GM04503 (cell line): ENCODE data around the gene ASPHD2.
"Not testable (repeated sequence)": the region's sequence is repeated elsewhere in the genome, so short reads cannot be mapped to it uniquely, and the experiment has no call there.

Source experiments
- DNase-seq: peaks from one replicate; pipeline ENCODE4 v3.0.0-alpha.2; 2012; ENCODE audit warnings: low read depth

Gene ASPHD2

DNA sequence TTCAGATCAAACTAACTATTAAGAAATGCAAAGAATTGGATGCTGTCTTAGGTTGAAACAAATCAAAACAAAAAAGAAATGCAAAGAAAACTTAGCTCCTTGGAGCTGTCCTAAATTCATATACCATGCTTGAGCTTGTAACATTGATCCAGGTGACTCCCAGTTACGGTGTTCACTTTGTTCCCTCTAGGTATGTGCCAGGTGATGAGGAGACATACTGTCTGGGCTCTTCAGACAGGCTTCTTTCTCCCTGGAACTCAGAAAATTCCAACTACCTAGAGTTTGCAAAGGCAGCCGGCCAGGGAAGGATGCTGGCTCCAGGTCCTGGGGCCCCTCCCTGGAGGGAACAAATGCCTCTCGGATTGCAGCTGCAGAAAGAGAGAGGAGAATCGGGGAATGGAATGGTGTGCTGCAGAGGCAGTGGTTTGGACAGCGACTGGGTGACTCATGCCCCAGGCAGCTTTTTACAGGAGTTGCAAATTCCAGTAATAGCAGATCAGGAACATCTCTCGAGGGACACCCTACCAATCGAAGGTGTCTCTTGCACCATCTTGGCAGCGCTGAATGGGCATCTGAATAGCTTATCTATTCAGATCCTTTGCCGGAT lies 12.3 kb upstream of the ASPHD2 start:
- peak; percentile 53 for DNase-seq

DNA sequence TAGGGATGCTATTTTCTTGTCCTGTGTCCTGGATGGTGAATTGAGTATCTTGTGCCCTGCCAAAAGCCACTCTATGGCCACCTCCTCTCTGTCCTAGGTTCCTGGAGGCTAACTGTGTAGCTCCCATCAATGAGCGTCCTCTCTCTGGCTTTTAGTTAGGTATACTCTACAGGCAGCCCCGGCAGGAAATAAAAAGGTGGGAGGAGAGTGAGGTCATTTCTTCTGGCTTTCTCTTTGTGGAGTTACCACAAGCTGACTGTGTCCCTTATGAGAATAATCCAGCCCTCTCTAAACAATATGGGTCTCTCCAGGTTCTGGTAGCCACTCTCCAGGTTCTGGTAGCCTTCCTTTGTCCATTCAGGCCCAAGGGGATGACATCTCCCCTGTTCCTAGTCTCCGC lies 11.7 kb upstream of the ASPHD2 start:
- DNase-seq: no peak

DNA sequence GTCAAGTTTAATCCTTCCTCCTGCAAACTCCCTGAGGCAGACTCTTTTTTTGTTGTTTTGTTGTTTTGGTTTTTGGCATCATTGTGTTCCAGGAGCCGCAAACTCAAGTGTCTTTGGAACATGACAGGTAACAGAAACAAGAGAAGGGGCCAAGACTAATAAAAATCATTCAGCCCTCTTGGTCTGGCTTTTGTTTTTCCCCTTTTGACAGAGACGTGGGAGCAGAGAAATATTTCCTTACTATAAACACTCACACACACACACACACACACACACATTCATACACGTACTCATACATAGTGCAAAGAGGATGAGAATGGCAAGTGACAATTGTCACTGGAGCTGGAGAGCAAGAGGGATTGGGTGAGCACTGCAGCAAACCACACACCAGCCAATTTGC lies 10.4 kb upstream of the ASPHD2 start:
- no peak for DNase-seq

DNA sequence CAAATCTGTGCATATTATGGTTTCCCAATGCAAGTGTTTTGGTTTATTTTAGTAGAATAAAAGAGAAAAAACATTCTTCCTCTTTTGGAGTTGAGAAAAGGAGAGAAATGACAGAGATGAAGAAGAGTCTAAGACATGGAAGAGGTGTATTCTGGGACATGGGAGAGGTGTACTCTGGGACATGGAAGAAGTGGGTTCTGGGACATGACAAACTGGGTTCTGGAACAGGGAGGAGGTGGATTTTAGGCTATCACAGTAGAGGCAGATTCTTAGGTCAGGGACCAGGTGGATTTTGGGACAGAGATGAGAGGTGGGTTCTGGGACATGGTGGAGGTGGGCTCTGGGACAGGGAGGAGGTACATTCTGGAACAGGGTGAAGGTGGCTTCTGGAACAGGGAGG lies 2.1 kb upstream of the ASPHD2 start:
- no peak for DNase-seq

DNA sequence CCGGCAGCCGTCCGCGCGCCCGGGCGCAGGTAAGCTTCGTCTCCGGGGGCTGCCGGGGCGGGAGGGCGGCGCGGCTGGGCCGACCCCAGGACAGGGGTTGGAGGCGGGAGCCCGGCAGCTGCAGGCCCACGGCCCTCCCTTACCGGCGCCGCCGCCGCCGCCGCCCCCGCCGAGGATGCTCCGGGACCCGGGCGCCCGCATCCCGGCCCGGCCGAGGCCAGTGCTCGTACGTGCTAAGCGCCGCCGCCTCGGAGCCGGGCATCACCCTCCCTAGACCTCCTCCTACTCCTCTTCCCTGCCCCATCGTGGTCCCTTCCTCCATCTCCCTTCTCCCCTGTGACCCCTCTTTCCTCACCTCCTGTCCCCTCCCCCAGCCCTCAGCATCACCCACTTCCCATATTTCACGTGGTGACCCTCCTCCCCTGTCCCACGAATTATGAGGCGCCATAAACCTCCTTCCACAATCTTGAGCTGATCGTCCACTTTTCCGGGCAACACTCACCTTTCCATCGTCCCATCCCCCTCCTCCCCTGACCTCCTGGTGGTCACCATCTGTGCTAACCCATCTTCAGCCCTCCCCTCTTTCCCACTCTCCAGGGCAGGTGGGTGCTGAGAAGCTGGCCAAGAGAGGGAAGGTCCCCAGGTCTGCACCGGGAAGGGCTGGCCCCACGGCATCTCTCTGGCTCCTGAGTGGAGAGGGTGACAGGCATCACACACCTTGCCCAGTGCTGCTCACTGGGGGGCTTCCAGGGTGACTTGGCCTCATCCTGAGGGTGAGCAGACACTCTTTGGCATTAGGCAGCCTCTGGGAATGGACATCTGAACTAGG lies 612 bp downstream of the ASPHD2 start:
- DNase-seq: no peak

DNA sequence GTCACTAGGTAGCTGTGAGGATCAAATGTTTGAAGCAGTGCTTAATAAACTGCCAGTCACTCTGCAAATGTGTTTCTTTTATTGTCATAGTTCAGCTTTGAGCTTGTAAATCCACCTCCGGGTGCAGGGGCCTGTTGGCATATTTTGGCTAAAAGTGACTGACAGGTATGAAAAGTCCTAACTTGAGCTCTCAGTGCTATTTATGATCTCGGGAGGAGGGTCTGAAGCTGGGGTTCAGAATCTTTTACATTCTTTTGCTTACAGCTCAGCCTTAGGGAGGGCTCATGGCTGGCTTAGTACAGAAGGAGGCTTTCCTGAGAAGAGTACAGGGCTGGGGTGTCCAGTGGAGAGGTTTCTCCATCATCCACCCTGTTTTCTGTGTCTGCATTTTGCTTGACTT lies 1.5 kb downstream of the ASPHD2 start:
- no peak for DNase-seq

DNA sequence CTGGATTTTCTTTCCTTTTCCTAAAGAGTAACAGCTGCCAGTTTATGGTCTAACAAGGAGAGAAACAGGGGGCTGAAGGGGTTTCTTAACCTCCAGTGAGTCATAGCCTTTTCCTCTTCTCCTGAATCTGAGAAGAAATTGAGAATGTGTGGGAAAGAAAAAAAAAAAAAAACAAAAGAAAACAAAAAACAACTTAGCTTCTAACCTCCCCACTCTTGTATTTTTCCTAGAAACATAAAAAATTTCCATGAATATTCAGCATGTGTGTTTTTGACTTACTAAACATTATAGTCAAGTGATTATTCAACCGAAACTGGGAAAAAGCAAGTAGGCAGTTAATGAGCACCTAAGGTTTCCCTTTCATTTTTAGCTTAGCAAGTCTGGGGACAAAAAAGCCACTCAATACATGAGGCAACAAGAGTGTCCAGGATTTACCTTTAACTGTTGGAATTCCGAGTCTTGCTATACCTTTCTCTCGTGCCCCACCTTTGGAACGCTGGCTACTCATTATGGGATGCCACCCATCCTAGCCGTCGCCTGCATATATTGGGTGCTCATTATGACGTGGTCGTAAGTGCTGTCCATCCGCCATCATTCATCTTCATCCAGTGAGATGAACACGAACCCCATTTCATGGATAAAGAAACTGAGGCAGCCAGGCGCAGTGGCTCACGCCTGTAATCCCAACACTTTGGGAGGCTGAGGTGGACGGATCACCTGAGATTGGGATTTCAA lies 2.4 kb downstream of the ASPHD2 start:
- DNase-seq: no peak

DNA sequence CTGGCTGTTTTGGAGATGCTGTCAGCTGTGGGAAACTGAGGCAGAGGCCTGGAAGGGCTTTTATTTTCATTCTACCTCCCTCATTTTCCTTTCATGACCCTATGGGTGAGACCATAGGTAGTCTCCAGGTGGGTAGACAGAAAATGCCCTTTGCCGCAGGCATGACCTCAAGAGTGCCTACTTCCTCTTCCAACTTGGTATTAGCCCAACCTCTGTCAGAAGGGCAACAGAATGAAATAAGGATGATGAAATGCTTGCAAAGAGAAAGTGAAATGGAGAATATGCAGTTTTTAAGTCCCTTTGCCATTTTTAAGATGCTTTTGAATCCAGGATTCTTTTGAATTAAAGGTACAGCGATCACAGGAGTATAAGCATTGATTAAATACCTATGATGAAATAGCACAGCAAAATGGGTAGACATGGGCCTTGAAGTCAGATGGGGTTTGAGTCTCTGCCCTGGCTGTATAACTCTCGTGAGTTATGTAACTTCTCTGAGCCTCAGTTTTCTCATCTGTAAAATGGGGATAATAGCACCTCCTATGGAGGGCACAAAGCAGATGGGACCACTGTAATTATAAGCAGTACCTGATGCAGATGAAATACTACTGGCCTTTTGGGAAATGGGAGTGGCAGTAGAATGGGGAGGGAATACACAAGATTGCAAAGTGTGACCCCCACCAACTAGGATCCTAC lies 3.7 kb downstream of the ASPHD2 start:
- no peak for DNase-seq

DNA sequence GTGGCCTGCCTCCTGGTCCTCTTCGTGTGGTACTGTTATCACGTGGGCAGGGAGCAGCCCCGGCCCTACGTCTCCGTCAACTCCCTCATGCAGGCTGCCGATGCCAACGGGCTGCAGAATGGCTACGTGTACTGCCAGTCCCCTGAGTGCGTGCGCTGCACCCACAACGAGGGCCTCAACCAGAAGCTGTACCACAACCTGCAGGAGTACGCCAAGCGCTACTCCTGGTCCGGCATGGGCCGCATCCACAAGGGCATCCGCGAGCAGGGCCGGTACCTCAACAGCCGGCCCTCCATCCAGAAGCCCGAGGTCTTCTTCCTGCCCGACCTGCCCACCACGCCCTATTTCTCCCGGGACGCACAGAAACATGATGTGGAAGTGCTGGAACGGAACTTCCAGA lies 4.7 kb downstream of the ASPHD2 start:
- DNase-seq: no peak

DNA sequence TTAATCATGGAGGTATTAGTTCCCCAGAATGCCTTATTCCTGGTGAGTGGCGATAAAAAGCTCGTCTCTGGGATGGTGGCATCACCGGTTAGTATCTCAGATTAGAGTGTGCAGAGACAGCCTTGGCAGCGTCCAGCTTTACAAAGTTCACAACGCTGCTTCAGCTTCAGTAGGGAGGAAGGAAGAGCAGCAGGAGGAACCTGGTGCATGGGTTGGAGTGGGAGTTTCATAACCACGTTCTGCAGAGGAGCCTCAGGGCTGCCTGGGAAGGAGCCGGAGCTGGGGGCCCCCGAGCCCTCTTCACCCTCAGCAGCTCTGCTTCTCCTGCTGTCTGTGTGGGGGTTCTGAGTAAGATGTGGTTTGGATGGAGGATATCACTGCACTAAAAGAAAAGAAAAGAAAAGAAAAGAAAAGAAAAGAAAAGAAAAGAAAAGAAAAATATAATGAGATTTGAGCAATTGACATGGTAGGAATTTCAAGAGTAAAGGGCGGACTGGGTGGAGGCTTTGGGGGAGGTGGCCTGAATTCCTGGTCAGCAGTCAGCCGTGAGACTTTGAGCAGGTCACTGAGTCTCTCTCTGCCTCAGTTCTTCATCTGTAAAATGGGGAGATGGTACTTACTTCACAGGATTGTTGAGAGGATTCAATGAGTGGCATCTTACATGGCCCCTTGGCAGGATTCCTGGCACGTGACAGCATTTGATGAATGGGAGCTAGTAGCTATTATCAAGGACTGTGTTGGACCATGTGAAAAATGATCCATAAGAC lies 6.5 kb downstream of the ASPHD2 start:
- no peak for DNase-seq

DNA sequence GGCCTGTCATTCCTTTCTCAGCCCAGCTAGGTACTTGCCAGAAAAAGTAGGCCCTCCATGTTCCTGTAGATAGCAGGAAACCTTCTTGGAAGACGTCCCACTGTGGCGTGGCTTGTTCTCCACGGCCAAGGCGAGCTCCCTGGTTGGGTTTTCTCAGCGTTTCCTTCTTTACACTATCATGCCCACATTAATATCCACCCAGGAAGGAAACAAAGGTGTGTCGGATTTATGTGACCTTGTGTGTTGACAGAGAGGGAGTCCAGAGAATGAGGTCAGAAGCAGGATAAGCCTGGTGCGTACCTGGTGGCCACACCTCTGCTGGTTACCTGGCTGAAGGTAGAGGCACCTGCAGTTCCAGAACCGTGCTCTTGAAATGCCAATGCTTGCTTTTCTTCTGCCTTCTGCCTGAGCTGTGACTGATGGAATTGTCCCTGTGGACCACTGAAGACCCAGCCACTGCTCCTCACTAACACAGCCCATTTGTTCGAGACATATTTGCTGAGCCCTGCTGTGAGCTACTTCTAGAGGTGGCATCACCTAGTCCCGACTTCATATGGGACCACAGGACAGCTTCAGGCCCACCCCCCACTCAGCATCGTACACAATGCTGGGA lies 7.9 kb downstream of the ASPHD2 start:
- no peak for DNase-seq

DNA sequence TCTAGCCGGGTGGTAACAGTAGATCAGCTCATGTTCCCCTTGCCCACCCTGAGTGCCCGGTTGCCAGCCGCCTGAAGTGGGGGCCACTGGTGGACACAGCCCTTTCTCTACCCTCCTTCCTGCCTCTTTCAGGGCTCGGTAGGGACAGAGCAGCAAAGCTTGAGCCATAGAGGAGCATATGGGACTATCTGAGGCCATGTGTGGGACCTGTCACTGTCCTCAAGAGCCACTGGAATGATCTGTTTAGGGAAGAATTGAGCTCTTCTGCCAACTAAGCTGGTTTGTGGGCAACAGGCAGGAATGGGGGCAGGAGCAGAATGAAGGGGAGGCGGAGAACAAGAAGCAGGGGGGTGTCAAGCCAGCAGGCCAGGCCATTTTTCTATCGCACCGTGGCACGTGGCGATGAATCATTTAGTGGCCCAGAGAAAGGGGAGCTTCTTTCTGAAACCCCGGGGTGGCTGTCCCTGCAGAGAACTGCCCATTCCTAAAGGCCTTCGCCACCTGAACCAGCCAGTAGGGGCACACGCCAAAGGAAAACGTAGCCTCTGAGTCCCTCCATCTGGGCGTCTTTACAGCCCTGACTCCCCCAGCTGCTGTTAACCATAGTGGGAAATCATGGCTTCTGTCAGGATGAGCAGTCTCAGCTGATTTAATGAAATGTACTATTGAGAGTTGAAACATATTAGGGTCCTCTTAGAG lies 8.8 kb downstream of the ASPHD2 start:
- no peak for DNase-seq

DNA sequence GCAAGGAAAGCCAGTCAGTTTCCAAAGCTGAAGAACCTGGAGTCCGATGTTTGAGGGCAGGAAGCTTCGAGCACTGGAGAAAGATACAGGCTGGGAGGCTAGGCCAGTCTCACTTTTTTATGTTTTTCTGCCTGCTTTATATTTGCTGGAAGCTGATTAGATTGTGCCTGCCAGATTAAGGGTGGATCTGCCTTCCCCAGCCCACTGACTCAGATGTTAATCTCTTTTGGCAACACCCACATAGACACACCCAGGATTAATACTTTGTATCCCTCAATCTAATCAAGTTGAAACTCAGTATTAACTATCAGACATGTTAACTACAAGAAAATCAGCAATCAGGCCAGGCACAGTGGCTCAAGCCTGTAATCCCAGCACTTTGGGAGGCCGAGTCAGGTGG lies 9.7 kb downstream of the ASPHD2 start:
- DNase-seq: not testable (repeated sequence)

DNA sequence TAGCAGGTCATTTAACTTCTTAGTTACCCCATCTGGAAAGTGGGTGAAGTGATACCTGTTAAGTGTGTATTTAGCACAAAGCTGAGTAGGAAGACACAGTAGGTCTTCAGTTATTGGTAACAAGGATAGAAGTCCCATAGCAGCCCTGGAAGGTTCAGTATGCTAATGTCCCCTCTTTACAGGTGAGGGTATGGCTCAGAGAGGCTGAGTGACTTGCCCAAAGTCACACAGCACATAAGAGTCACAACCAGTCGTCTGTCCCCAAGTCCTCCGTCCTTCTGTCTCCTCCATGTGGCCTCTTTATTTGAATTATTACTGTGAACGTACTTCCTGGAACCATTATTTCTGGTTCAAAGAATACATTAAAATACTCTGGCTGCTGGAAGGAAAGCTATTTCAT lies 10.5 kb downstream of the ASPHD2 start:
- DNase-seq: no peak

DNA sequence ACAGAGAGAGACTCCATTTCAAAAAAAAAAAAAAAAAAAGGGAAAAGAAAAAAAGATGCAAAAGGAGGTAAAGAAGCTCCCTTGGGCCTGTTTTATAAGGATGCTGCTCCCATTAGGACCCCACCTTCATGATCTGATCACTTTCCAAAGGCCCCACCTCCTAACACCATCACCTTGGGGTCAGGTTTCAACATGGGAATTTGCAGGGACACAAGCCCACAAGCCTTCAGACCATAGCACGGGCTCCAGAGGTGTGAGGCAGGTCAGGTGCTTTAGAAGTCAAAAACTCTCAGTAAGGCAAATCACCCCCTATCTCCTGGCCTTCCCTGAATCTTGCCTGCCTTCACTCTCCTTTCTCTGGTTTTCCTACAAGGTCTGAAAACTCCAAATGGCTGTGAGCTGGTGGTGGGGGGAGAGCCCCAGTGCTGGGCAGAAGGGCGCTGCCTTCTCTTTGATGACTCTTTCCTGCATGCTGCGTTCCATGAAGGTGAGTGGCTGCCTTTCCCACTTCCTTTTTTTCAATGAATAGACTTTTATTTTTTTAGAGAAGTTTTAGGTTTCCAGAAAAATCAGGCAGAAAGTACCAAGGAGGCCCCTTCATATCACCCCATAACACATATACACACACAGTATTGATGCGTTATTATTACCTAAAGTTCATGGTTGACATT lies 13.2 kb downstream of the ASPHD2 start:
- DNase-seq: no peak

DNA sequence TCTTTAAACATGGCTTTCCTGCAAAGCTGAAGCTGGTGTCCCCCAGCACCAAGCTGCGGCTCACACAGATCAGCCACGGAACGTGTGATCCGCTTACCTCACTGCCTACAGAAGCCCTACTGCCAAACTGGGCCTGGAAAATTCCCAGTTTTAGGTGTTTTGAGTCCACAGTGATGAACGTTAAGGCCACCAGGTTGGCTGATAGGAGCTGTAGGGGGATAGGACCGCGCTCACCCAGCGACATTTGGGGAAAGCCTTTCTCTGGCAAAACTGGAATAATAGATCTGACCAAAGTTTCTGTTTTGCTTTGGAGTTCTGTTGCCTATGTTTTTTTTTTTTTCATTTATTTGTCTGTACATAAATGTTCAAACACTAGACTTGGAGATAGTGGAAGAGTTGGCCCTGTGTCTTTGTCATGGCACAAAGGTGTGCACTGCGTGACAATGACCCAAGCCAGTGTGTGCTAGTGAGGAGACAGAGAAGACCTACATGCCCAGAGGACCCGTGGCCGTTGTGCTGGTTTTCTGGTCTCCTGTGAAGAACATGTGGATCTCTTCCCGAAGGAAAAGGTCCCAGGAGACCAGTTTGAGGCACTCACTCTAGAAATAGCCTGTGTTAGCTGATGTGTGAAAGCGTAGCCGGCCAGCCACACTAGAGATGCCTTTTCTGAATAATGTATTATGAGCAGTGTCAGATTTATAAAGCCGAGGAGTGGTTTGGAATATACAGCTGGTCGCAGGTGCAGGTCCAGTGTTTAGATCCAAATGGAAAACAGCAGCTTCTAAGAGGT lies 15.0 kb downstream of the ASPHD2 start:
- no peak for DNase-seq

DNA sequence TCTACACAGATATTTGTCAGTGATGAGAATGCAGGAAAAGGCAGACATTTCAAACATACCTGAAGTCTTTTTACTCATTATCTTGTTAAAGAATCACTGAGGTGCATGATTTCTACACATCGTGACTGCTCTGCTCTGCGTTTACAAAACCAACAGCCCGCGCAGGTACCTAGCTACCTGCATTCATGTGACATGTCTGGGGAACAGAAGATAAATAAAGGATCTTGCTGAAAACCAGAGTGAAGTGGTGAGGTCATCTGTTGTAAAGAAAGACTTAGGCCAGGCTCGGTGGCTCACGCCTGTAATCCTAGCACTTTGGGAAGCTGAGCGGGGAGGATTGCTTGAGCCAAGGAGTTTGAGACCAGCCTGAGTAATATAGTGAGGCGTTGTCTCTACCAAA lies 15.7 kb downstream of the ASPHD2 start:
- no peak for DNase-seq

DNA sequence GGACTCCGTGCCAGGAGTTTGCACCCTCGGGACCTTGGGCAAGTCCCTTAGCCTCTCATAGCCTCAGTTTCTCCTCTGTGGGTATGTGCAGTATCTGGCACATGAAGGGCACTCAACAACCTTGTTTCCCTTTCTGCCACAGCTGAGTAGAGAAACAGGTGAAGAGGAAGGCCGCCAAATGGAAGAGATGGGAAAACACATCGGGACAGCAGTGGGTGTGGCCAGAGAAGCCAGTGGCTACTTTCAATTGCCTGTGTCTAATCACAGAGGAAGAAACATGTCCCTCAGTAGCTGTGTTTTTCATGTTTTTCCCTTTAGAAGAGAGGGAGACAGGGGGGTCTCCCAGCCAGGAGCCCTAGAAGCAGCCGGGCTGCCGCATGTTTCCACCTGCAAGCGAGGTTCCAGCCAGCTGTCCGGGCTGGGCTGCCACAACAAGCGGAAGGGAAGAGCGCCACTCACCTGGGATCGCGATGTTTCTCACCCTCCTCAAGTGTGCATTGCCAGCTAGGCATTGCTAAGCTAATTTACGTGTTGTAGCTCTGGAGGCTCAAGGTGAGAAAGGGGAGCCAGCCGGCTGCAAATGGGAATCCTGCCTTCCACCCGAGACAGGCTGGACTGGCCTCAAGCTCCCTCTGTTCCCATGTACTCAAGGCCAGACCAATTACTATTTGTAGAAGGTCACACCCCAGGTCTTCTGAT lies 16.7 kb downstream of the ASPHD2 start:
- DNase-seq: no peak
